GM13977 (cell line): ENCODE data around the gene KIF22.
A peak's percentile ranks its signal among the peaks of the same experiment; 100 is the strongest.

ENCODE experiments used
- DNase-seq: peaks from one replicate; pipeline ENCODE4 v3.0.0; 2012; ENCODE audit warnings: low spot score
- CTCF ChIP-seq: IDR thresholded peaks from 2 replicates; pipeline ENCODE4 v1.5.1; 2012; ENCODE audit warnings: mild to moderate bottlenecking, control low read depth; ENCODE audit not compliant: insufficient read depth; ENCODE audit errors: extremely low read depth, missing control alignments
- in situ Hi-C: fragments of 300-500 bp; cut with MboI; formaldehyde crosslinking; loops from one replicate; pipeline ENCODE4 v1.12.0; 2022; ENCODE audit warnings: low sequenced_read_pairs, low pct_unique_long_range_greater_than_20kb, mixed read lengths, inconsistent platforms; ENCODE audit not compliant: unreplicated experiment

KIF22 gene

GRCh38 chr16:29816694-29817441 is 26.3 kb downstream of the KIF22 start:
- TF ChIP-seq CTCF, result no peak
- in situ Hi-C loops, result no loop called here
- DNase-seq, result no peak

- in situ Hi-C loops, result no loop called here
- TF ChIP-seq CTCF, result no peak
- DNase-seq, result no peak
Measured at GRCh38 chr16:29818082-29818481, 27.5 kb downstream of the KIF22 start.

DNA sequence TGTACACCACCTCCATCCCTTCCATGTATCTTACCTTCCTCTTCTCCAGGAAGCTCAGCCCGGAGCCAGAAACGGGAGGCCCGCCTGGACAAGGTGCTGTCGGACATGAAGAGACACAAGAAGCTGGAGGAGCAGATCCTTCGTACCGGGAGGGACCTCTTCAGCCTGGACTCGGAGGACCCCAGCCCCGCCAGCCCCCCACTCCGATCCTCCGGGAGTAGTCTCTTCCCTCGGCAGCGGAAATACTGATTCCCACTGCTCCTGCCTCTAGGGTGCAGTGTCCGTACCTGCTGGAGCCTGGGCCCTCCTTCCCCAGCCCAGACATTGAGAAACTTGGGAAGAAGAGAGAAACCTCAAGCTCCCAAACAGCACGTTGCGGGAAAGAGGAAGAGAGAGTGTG is 29.0 kb downstream of the KIF22 start:
- no peak for TF ChIP-seq CTCF
- in situ Hi-C loops, result no loop called here
- no peak for DNase-seq

- in situ Hi-C loops, result no loop called here
- TF ChIP-seq CTCF, result no peak
- DNase-seq, result peak; percentile 66
Measured at GRCh38 chr16:29820271-29820701, 29.7 kb downstream of the KIF22 start, which contains the start of gene MVP. MVP (plus strand) TSS chr16:29820462; CDS start chr16:29830550, 10,088 bp downstream.

DNA sequence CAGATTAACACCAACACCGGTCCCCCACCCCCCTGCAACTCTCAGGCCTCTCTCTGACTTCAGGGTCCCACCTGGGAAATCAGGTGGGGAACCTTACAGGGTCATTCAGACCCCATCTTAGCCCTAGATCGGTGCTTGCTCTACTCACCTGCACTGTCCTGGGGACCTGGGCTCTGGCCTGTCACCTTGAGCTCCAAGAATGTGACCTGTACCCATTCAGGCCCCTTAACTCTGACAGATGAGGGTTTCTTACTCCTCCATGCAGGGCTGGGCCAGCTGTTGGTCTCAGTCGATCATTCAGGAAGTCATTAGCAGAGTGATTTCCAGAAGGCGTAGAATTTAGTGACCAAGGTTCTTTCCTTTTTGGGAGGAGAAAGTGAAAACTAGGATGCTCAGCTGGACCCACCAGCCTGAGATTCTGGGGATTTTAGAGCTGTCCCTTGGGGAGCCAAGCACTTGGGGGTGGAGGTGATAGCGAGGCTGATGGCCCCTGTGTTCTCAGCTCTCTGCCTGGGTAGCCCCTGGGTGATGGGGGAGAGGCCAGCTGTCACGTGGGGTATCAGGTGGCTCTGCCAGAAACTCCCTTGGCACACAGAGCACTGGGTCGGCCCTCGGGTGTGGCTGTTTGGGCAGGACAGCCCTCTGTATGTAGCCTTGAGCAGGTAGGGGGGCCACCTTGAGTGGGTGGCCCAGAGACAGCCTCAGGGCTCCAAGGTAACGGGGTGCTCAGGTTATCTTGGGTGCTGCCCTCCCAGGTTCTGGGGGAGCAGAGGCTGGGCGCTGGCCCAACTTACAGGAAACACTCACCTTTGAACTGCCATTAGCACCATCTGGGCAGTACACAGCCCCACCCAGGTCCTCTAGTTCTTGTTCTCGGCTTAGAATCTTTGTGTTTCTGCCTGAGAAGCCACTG is 30.4 kb downstream of the KIF22 start:
- peak; percentile 69 for DNase-seq
- TF ChIP-seq CTCF, result no peak
- in situ Hi-C loops, result no loop called here

DNA sequence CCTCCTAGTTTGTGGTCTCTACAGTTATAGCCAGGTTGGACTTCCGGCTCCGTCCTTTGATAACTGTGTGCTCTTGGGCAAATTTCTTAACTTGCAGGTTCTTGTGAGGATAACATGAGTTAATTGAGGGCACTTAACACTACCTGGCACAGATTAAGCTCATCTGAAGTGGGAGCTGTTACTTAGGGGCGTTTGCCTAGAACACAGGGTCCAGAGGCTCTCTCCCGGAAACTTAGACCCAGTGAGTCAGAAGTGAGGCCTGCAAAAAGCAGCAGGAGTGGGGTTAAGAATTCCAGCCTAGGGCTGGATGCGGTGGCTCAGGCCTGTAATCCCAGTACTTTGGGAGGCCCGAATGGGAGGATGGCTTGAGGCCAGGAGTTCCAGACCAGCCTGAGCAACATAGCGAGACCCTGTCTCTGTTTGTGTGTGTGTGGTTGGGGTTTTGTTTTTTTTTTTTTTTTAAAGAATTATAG is 31.1 kb downstream of the KIF22 start:
- no peak for DNase-seq
- no peak for TF ChIP-seq CTCF
- in situ Hi-C loops, result no loop called here
